Lower leg skin (tissue), 3 donors: ENCODE data around the gene PIGS.

Experiments
- POLR2A ChIP-seq, 2 donors: fragments of 450-650 bp; IDR thresholded peaks; one replicate each; pipeline ENCODE4 v1.6.1; 2016 to 2017; ENCODE audit warnings: antibody characterized with exemption in 2 of 2, mild to moderate bottlenecking in 1 of 2, moderate library complexity in 1 of 2
- TF ChIP-seq, protein P1 (sequence below), 3 donors: fragments of 450-650 bp; IDR thresholded peaks; one replicate each; pipeline ENCODE4 v1.5.1; 2016; ENCODE audit warnings: antibody characterized with exemption in 3 of 3, mild to moderate bottlenecking in 3 of 3, moderate library complexity in 2 of 3

DNA sequence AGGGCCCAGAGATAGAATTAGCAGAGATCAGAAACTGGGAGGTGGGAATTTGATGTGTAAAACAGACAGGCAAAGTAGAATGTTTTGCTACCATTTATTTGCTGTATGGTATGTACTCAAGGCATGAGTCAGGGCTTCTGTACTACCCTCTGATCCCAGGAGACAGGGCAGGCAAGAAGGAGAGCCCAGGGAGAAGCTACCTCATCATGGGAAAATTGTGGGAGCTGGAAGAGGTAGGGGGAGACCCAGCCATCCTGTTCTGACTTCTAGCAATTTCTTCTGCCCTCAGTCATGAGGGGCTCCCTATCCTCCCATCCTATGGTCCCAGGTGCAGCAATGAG is 1.7 kb upstream of the PIGS start:
- TF ChIP-seq, protein P1, sequence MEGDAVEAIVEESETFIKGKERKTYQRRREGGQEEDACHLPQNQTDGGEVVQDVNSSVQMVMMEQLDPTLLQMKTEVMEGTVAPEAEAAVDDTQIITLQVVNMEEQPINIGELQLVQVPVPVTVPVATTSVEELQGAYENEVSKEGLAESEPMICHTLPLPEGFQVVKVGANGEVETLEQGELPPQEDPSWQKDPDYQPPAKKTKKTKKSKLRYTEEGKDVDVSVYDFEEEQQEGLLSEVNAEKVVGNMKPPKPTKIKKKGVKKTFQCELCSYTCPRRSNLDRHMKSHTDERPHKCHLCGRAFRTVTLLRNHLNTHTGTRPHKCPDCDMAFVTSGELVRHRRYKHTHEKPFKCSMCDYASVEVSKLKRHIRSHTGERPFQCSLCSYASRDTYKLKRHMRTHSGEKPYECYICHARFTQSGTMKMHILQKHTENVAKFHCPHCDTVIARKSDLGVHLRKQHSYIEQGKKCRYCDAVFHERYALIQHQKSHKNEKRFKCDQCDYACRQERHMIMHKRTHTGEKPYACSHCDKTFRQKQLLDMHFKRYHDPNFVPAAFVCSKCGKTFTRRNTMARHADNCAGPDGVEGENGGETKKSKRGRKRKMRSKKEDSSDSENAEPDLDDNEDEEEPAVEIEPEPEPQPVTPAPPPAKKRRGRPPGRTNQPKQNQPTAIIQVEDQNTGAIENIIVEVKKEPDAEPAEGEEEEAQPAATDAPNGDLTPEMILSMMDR (IDR thresholded peaks at IDR 0.05): no peak
- no peak for TF ChIP-seq POLR2A (IDR thresholded peaks at IDR 0.05)
